Spleen (tissue), 11 donors: ENCODE data around the gene USP5. TPM values are rescaled to one million over a fixed set of nuclear protein-coding genes. Genes with fewer than 3 reads are reported as not detected.
"Not testable (repeated sequence)": the region's sequence is repeated elsewhere in the genome, so short reads cannot be mapped to it uniquely, and the experiment has no call there.

Experiments
- DNase-seq: peaks from one replicate; pipeline ENCODE4 v3.0.0-alpha.2; 2020
- H3K27ac ChIP-seq, 8 donors: fragments of 200-600 bp; sonication (generic) in 7 of 8; 1 replicate in 4 of 8; 2 replicates in 4 of 8; pipeline versions ENCODE4 v1.5.0 to v1.8.0; 2016 to 2021; ENCODE audit warnings: inconsistent platforms in 4 of 8, mild to moderate bottlenecking in 4 of 8, moderate library complexity in 1 of 8
- H3K27me3 ChIP-seq, 7 donors: fragments of 200-600 bp; sonication (generic) in 6 of 7; replicated peaks in 1 of 7; 1 replicate in 4 of 7; 2 replicates in 3 of 7; pipeline versions ENCODE4 v1.5.0 to v1.8.0; 2016 to 2021; ENCODE audit warnings: inconsistent platforms in 3 of 7, mild to moderate bottlenecking in 1 of 7
- H3K36me3 ChIP-seq, 6 donors: fragments of 200-600 bp; sonication (generic) in 5 of 6; 1 replicate in 4 of 6; 2 replicates in 2 of 6; pipeline versions ENCODE4 v1.5.0 to v1.8.0; 2016 to 2021; ENCODE audit warnings: inconsistent platforms in 2 of 6
- H3K4me1 ChIP-seq, 6 donors: fragments of 200-600 bp; sonication (generic) in 5 of 6; 1 replicate in 3 of 6; 2 replicates in 3 of 6; pipeline versions ENCODE4 v1.5.0 to v1.8.0; 2016 to 2021; ENCODE audit warnings: inconsistent platforms in 3 of 6
- H3K4me3 ChIP-seq, 8 donors: fragments of 200-600 bp; sonication (generic) in 7 of 8; 1 replicate in 4 of 8; 2 replicates in 4 of 8; pipeline versions ENCODE4 v1.5.0 to v1.8.0; 2016 to 2021; ENCODE audit warnings: inconsistent platforms in 4 of 8, mild to moderate bottlenecking in 4 of 8, moderate library complexity in 2 of 8
- H3K9me3 ChIP-seq, 8 donors: fragments of 200-600 bp; sonication (generic) in 7 of 8; 1 replicate in 4 of 8; 2 replicates in 4 of 8; pipeline versions ENCODE4 v1.5.0 to v1.8.0; 2016 to 2021; ENCODE audit warnings: inconsistent platforms in 4 of 8
- CTCF ChIP-seq, 11 experiments: fragments of 200-600 bp in 7 of 11; fragments of 450-650 bp in 4 of 11; sonication (generic) in 4 of 11; IDR thresholded peaks in 8 of 11; conservative IDR thresholded peaks in 3 of 11; 1 replicate in 7 of 11; 2 replicates in 4 of 11; pipeline versions ENCODE4 v1.4.0 to v1.8.0; 2016 to 2021; ENCODE audit warnings: antibody characterized with exemption in 11 of 11, inconsistent platforms in 4 of 11, mild to moderate bottlenecking in 1 of 11
- POLR2A ChIP-seq, 3 donors: fragments of 450-650 bp; IDR thresholded peaks; one replicate each; pipeline ENCODE4 v1.5.1; 2017; ENCODE audit warnings: antibody characterized with exemption in 3 of 3, mild to moderate bottlenecking in 1 of 3
- POLR2AphosphoS5 ChIP-seq, 3 donors: sonication (generic); formaldehyde crosslinking; IDR thresholded peaks; one replicate each; pipeline ENCODE4 v1.5.1; 2017; ENCODE audit warnings: antibody characterized with exemption in 3 of 3
- WGBS, 5 donors: extraction: QIAGEN DNeasy Blood & Tissue Kit in 3 of 5; methylation state at CpG; one replicate each; pipeline versions ENCODE4 v1.1.5 to v1.1.7; 2013 to 2018; 5-methylcytosine and 5-hydroxymethylcytosine counted together
- intact Hi-C: fragments of 100-400 bp; cut with DNase I; formaldehyde crosslinking; loops from one replicate; pipeline ENCODE4 v1.15.0; 2023; ENCODE audit warnings: low total_unique reads
- polyA plus RNA-seq, 3 donors: library from polyadenylated mRNA; stranded (reverse); fragments of 200-250 nt; gene quantifications; one replicate each; pipeline ENCODE4 v1.2.1, GENCODE V29; 2013
- total RNA-seq, 7 donors: library from RNA; depleted of rRNA in 3 of 7; stranded (reverse); fragments of >200 nt in 3 of 7; fragmentation: NEBNext Ultra II Directional in 4 of 7; extraction: Animal tissue kit (Norgen Biotek cat#: 25700) in 4 of 7; gene quantifications; one replicate each; pipeline versions ENCODE4 v1.1.0 to v1.2.1, GENCODE V29; 2016 to 2021
- donor health status: healthy with polysubstance abuse.
- donor health status: DM: no; HTN: no; CAD: no; lungs with moderate emphysema.
- donor health status: DM: no; HTN: no; CAD: no.
- donor health status: Bipolar disorder and iron deficiency.
- donor health status: healthy.
- donor health status: DM: no; HTN: no; CAD: no.
- donor health status: DM: yes; HTN: yes; CAD: no.

The USP5 gene
- total and polyA plus RNA-seq, 10 donors = 23.1 to 62.4 (median 40.8) TPM

- TF ChIP-seq POLR2AphosphoS5 (IDR thresholded peaks at IDR 0.05) = peak; percentile 79 to 90 (median 88)
- peak in 1 of 11 experiments; percentile 20 for TF ChIP-seq CTCF (IDR thresholded peaks at IDR 0.05 in 8 of 11, conservative IDR thresholded peaks at IDR 0.05 in 3 of 11)
- TF ChIP-seq POLR2A (IDR thresholded peaks at IDR 0.05) = peak in 1 of 3 donors; percentile 54
- peak within 1 kb of the TSS; percentile 42 to 90 (median 82) for H3K27ac ChIP-seq
- peaks cover 10 to 36% (median 21%) of the 10 kb centered on the region in 6 donors for H3K4me1 ChIP-seq
- peaks cover 0 to 18% (median 0%) of the 10 kb centered on the region in 6 donors for H3K36me3 ChIP-seq
- H3K27me3 ChIP-seq = no peaks in the 10 kb centered on the region
- H3K9me3 ChIP-seq = no peaks in the 10 kb centered on the region
- H3K4me3 ChIP-seq = peak within 1 kb of the TSS; percentile 54 to 84 (median 64)
- 5 to 8% (median 7%) methylated on average over 34 of the region's 34 CpGs for WGBS, 5 donors
- peak; percentile 99 for DNase-seq
- intact Hi-C loops = no loop called here
These were observed 52.6 kb downstream of the USP5 start, which contains the start of gene LRRC23 for GRCh38 chr12:6904280-6905276. TSS of gene LRRC23 (plus strand) at chr12:6904822. CDS start at chr12:6905634, 812 bp downstream.

- peak; percentile 55 for DNase-seq
- peak overlapping the region in 4 of 8 donors; percentile 80 to 90 (median 86) for H3K27ac ChIP-seq
- peak overlapping the region in 5 of 8 donors; percentile 59 to 84 (median 68) for H3K4me3 ChIP-seq
- intact Hi-C loops = no loop called here
- H3K9me3 ChIP-seq = no peaks in the 10 kb centered on the region
- peaks cover 0 to 18% (median 0%) of the 10 kb centered on the region in 6 donors for H3K36me3 ChIP-seq
- WGBS, 5 donors = 71 to 82% (median 74%) methylated on average over 5 of the region's 5 CpGs
- peaks cover 10 to 27% (median 16%) of the 10 kb centered on the region in 6 donors for H3K4me1 ChIP-seq
- no peak for TF ChIP-seq POLR2AphosphoS5 (IDR thresholded peaks at IDR 0.05)
- no peak for TF ChIP-seq CTCF (IDR thresholded peaks at IDR 0.05 in 8 of 11, conservative IDR thresholded peaks at IDR 0.05 in 3 of 11)
- no peak for TF ChIP-seq POLR2A (IDR thresholded peaks at IDR 0.05)
- no peaks in the 10 kb centered on the region for H3K27me3 ChIP-seq
These were observed 53.6 kb downstream of the USP5 start for GRCh38 chr12:6905414-6906040.

GRCh38 chr12:6908141-6908540 is 56.2 kb downstream of the USP5 start:
- H3K9me3 ChIP-seq, H3K4me3 ChIP-seq, H3K27ac ChIP-seq, intact Hi-C loops: not testable (repeated sequence)
- Histone ChIP-seq H3K27me3 (peaks cover 0 to 11% (median 0%) of the 10 kb centered on the region in 7 donors), H3K36me3 (peaks cover 0 to 18% (median 0%) of the 10 kb centered on the region in 6 donors), H3K4me1 (peaks cover 10 to 27% (median 16%) of the 10 kb centered on the region in 6 donors)
- DNase-seq = peak; percentile 31
- WGBS, 5 donors = 95 to 99% (median 96%) methylated on average over 11 of the region's 11 CpGs

- Histone ChIP-seq H3K9me3 (no peaks in the 10 kb centered on the region), H3K36me3 (peaks cover 0 to 18% (median 0%) of the 10 kb centered on the region in 6 donors), H3K4me3 (no peak overlapping the region), H3K27me3 (peaks cover 0 to 26% (median 0%) of the 10 kb centered on the region in 7 donors), H3K27ac (no peak overlapping the region), H3K4me1 (peaks cover 9 to 28% (median 16%) of the 10 kb centered on the region in 6 donors)
- DNase-seq = peak; percentile 15
- intact Hi-C loops = no loop called here
- no peak for TF ChIP-seq CTCF (IDR thresholded peaks at IDR 0.05 in 8 of 11, conservative IDR thresholded peaks at IDR 0.05 in 3 of 11)
- no peak for TF ChIP-seq POLR2A (IDR thresholded peaks at IDR 0.05)
- TF ChIP-seq POLR2AphosphoS5 (IDR thresholded peaks at IDR 0.05) = no peak
- WGBS, 5 donors = 88 to 95% (median 90%) methylated on average over 4 of the region's 4 CpGs
These were observed 57.6 kb downstream of the USP5 start for GRCh38 chr12:6909421-6910145.
